Ectodermal cell (in vitro differentiated cells): ENCODE data around the gene GRID1.

Experiments used
- H3K27ac ChIP-seq: 2 replicates; pipeline ENCODE4 v1.7.0; 2013; ENCODE audit warnings: mild to moderate bottlenecking, low read depth, low read length; ENCODE audit not compliant: insufficient read depth, poor library complexity, severe bottlenecking
- H3K27me3 ChIP-seq: 2 replicates; pipeline ENCODE4 v1.7.0; 2013; ENCODE audit warnings: mild to moderate bottlenecking, low read length; ENCODE audit not compliant: insufficient read depth, control insufficient read depth, poor library complexity, severe bottlenecking
- H3K36me3 ChIP-seq: one replicate; pipeline ENCODE4 v1.7.0; 2013; ENCODE audit warnings: low read length; ENCODE audit not compliant: control insufficient read depth, insufficient read depth
- H3K4me1 ChIP-seq: one replicate; pipeline ENCODE4 v1.7.0; 2013; ENCODE audit warnings: low read length; ENCODE audit not compliant: control insufficient read depth, insufficient read depth
- H3K4me3 ChIP-seq: 2 replicates; pipeline ENCODE4 v1.7.0; 2013; ENCODE audit warnings: low read depth, low read length, control low read depth; ENCODE audit not compliant: insufficient read depth
- H3K9me3 ChIP-seq: 2 replicates; pipeline ENCODE4 v1.7.0; 2013; ENCODE audit warnings: mild to moderate bottlenecking, low read length, moderate library complexity; ENCODE audit not compliant: control insufficient read depth
- WGBS, 2 experiments: methylation state at CpG; one replicate each; pipeline ENCODE4 v1.1.7; 2013; ENCODE audit warnings: missing lambda C conversion rate in 2 of 2; 5-methylcytosine and 5-hydroxymethylcytosine counted together

GRID1 gene

GRCh38 chr10:86151613-86152012 lies 215.0 kb downstream of the GRID1 start:
- H3K9me3 ChIP-seq = no peaks in the 10 kb centered on the region
- WGBS, 2 experiments = 92 to 93% methylated on average over 5 of the region's 5 CpGs
- H3K4me3 ChIP-seq = no peak overlapping the region
- H3K4me1 ChIP-seq = peaks cover 3% of the 10 kb centered on the region
- no peak overlapping the region for H3K27ac ChIP-seq
- no peaks in the 10 kb centered on the region for H3K27me3 ChIP-seq
- H3K36me3 ChIP-seq = no peaks in the 10 kb centered on the region

- no peaks in the 10 kb centered on the region for H3K27me3 ChIP-seq
- H3K9me3 ChIP-seq = no peaks in the 10 kb centered on the region
- no peak overlapping the region for H3K4me3 ChIP-seq
- WGBS, 2 experiments = 61 to 66% methylated on average over 6 to 7 of the region's 7 CpGs
- H3K4me1 ChIP-seq = peaks cover 3% of the 10 kb centered on the region
- no peak overlapping the region for H3K27ac ChIP-seq
- no peaks in the 10 kb centered on the region for H3K36me3 ChIP-seq
Observed at GRCh38 chr10:86149257-86149656, 217.3 kb downstream of the GRID1 start.

- Histone ChIP-seq H3K27ac (no peak overlapping the region), H3K9me3 (no peaks in the 10 kb centered on the region), H3K4me3 (no peak overlapping the region), H3K36me3 (no peaks in the 10 kb centered on the region), H3K27me3 (no peaks in the 10 kb centered on the region), H3K4me1 (peaks cover 3% of the 10 kb centered on the region)
- 91% methylated on average over 2 of the region's 2 CpGs for WGBS, 2 experiments
Observed at GRCh38 chr10:86148117-86148516, 218.5 kb downstream of the GRID1 start.

GRCh38 chr10:86144301-86144700 lies 222.3 kb downstream of the GRID1 start:
- Histone ChIP-seq H3K27ac (no peak overlapping the region), H3K9me3 (no peaks in the 10 kb centered on the region), H3K27me3 (no peaks in the 10 kb centered on the region), H3K4me1 (peaks cover 3% of the 10 kb centered on the region), H3K4me3 (no peak overlapping the region), H3K36me3 (no peaks in the 10 kb centered on the region)
- WGBS, 2 experiments = 90 to 91% methylated on average over 8 of the region's 8 CpGs

GRCh38 chr10:86141896-86142295 lies 224.7 kb downstream of the GRID1 start:
- WGBS, 2 experiments = 87 to 88% methylated on average over 5 of the region's 5 CpGs
- H3K36me3 ChIP-seq = no peaks in the 10 kb centered on the region
- no peak overlapping the region for H3K27ac ChIP-seq

GRCh38 chr10:86139066-86139657 lies 227.4 kb downstream of the GRID1 start:
- H3K36me3 ChIP-seq = no peaks in the 10 kb centered on the region
- no peaks in the 10 kb centered on the region for H3K9me3 ChIP-seq
- H3K4me3 ChIP-seq = no peak overlapping the region
- no peaks in the 10 kb centered on the region for H3K27me3 ChIP-seq
- 85 to 86% methylated on average over 11 of the region's 11 CpGs for WGBS, 2 experiments
- no peak overlapping the region for H3K27ac ChIP-seq
- no peaks in the 10 kb centered on the region for H3K4me1 ChIP-seq

More at GRCh38 chr10:86141896-86142295, 224.7 kb downstream of the GRID1 start:
- H3K4me3 ChIP-seq = no peak overlapping the region
- no peaks in the 10 kb centered on the region for H3K27me3 ChIP-seq
- no peaks in the 10 kb centered on the region for H3K4me1 ChIP-seq
- no peaks in the 10 kb centered on the region for H3K9me3 ChIP-seq

- WGBS, 2 experiments = 95 to 96% methylated on average over 18 of the region's 18 CpGs
- Histone ChIP-seq H3K4me3 (no peak overlapping the region), H3K36me3 (no peaks in the 10 kb centered on the region), H3K27ac (no peak overlapping the region), H3K27me3 (no peaks in the 10 kb centered on the region), H3K4me1 (no peaks in the 10 kb centered on the region), H3K9me3 (no peaks in the 10 kb centered on the region)
Observed at GRCh38 chr10:86138551-86139065, 228.0 kb downstream of the GRID1 start.

GRCh38 chr10:86137561-86137960 lies 229.0 kb downstream of the GRID1 start:
- H3K27ac ChIP-seq = no peak overlapping the region
- H3K4me1 ChIP-seq = no peaks in the 10 kb centered on the region
- H3K27me3 ChIP-seq = no peaks in the 10 kb centered on the region
- H3K4me3 ChIP-seq = no peak overlapping the region
- WGBS, 2 experiments = 95 to 97% methylated on average over 7 of the region's 7 CpGs
- no peaks in the 10 kb centered on the region for H3K36me3 ChIP-seq
- no peaks in the 10 kb centered on the region for H3K9me3 ChIP-seq

- no peaks in the 10 kb centered on the region for H3K4me1 ChIP-seq
- no peak overlapping the region for H3K4me3 ChIP-seq
- WGBS, 2 experiments = 87 to 88% methylated on average over 4 of the region's 4 CpGs
- H3K27me3 ChIP-seq = no peaks in the 10 kb centered on the region
- no peaks in the 10 kb centered on the region for H3K9me3 ChIP-seq
- no peaks in the 10 kb centered on the region for H3K36me3 ChIP-seq
- H3K27ac ChIP-seq = no peak overlapping the region
Observed at GRCh38 chr10:86136934-86137333, 229.7 kb downstream of the GRID1 start.

- Histone ChIP-seq H3K4me1 (no peaks in the 10 kb centered on the region), H3K4me3 (no peak overlapping the region)
- WGBS, 2 experiments = 95 to 100% methylated on average over 2 of the region's 2 CpGs
Observed at GRCh38 chr10:86135191-86135590, 231.4 kb downstream of the GRID1 start.

More at GRCh38 chr10:86135191-86135590, 231.4 kb downstream of the GRID1 start:
- no peaks in the 10 kb centered on the region for H3K36me3 ChIP-seq
- H3K9me3 ChIP-seq = no peaks in the 10 kb centered on the region
- H3K27ac ChIP-seq = no peak overlapping the region
- no peaks in the 10 kb centered on the region for H3K27me3 ChIP-seq
